Activated T-helper 9 cell treated with anti-CD3 and anti-CD28 coated beads, Interleukin-2, amount 50 U/mL, for 16 hours (primary cell): ENCODE measurements around the gene RTN4.

Experiments used
- DNase-seq: peaks from one replicate; pipeline ENCODE4 v3.0.0-alpha.2; 2020; ENCODE audit warnings: low read depth

Gene RTN4

GRCh38 chr2:55038428-55038827 is 11.8 kb downstream of the RTN4 start:
- no peak for DNase-seq

- no peak for DNase-seq
Measured at GRCh38 chr2:55035716-55036115, 14.5 kb downstream of the RTN4 start.

- no peak for DNase-seq
Measured at GRCh38 chr2:55033921-55034320, 16.3 kb downstream of the RTN4 start.

- DNase-seq: no peak
Measured at GRCh38 chr2:55033076-55033742, 17.0 kb downstream of the RTN4 start.

GRCh38 chr2:55031505-55031904 is 18.7 kb downstream of the RTN4 start:
- no peak for DNase-seq

GRCh38 chr2:55030766-55031165 is 19.5 kb downstream of the RTN4 start:
- no peak for DNase-seq

- no peak for DNase-seq
Measured at GRCh38 chr2:55029098-55029497, 21.2 kb downstream of the RTN4 start.

- no peak for DNase-seq
Measured at GRCh38 chr2:55027226-55027625, 23.0 kb downstream of the RTN4 start.

- DNase-seq: no peak
Measured at GRCh38 chr2:55026202-55026601, 24.0 kb downstream of the RTN4 start.

- no peak for DNase-seq
Measured at GRCh38 chr2:55025627-55026026, 24.6 kb downstream of the RTN4 start.

- no peak for DNase-seq
Measured at GRCh38 chr2:55025082-55025481, 25.2 kb downstream of the RTN4 start.

- no peak for DNase-seq
Measured at GRCh38 chr2:55022476-55022875, 27.8 kb downstream of the RTN4 start.

- DNase-seq: no peak
Measured at GRCh38 chr2:55019526-55020258, 30.6 kb downstream of the RTN4 start.

GRCh38 chr2:55018619-55019018 is 31.6 kb downstream of the RTN4 start:
- no peak for DNase-seq

GRCh38 chr2:55017880-55018279 is 32.4 kb downstream of the RTN4 start:
- DNase-seq: no peak

- DNase-seq: no peak
Measured at GRCh38 chr2:55017428-55017827, 32.8 kb downstream of the RTN4 start.

- no peak for DNase-seq
Measured at GRCh38 chr2:55014962-55015939, 35.0 kb downstream of the RTN4 start.

GRCh38 chr2:55013936-55014335 is 36.3 kb downstream of the RTN4 start:
- no peak for DNase-seq

- no peak for DNase-seq
Measured at GRCh38 chr2:55012672-55013484, 37.4 kb downstream of the RTN4 start.

GRCh38 chr2:55011831-55012671 is 38.2 kb downstream of the RTN4 start:
- DNase-seq: no peak

- DNase-seq: no peak
Measured at GRCh38 chr2:55010915-55011314, 39.3 kb downstream of the RTN4 start.
